ENCODE data around the gene TMEM229B.

Gene TMEM229B

DNA sequence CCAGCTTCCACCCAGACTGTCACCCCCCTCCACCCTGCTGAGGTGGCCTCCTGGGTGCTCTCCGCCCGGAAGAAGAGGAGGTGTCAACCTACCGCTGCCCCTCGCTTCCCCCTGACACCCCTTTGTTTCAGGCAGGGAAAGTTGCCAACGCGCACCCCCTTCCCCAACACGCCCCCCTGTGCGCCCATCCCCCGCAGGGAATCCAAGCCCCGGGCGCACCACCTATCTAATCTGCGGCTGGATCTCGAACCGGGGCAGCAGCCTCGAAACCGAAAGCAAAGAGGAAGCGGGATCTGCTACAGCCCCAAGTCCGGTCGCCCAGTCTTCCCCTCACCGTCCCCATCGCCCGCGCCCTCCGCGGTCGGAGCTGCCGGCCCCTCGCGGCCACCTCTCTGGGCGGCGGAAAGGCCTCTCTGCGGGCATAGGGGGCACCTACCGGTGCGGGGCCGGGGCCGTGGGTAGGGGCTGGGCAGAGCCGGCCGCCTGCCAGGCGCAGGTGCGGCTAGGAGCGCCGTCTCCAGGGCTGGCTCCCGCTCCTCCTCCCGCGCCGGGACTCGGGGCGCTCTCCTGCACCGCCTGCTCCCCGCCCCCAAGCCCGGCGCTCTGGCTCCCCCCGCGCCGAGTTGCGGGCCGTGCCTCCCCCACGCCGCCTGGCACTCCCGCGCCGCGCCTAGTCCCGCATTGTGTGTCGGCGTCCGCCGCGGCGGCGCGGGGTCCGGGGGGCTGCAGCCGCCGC is 26.3 kb upstream of the TMEM229B start:
- FAIRE-seq: no peak

DNA sequence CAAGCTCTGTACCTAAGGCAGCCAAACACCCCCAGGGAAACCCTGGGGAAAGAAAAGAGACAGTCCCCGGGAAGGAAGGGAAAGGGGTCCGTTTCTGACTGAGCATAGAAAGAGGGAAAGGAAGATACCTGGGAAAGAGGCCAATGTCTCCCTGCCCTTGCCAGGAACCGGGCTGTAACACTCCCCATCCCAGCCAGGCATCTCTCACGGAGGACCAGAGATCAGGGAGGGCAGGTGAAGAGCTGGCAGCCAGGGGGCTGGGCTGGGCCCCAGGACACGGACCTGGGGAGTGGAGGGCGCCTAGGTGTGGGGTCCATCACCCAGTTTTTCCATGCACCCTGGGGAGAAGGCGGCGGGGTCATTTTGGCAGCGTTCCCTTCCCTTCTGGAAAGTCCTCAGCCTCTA is 25.7 kb upstream of the TMEM229B start:
- no peak for FAIRE-seq

DNA sequence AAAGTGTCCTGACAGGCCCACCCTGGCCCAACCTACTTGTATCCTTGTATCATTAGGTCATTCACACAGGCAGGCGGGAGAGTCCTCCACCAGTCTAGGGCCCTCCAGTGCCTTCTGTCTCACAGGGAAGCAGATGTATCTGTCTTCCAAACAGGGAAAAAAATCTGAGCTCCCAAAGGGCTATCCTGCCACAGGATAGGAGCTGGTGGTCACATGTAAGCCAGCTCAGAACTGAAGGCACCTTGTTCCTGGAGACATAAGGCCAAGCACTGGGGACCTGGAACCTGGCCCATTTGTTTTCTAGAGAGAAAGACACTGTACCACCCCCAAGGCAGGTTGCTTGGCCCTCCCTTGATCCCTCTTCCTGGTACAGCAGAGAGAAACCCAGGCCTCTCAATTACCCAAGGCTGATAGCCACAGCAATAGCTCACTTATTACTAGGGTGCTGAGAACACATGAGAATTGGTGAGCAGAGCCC is 25.1 kb upstream of the TMEM229B start:
- FAIRE-seq: no peak

DNA sequence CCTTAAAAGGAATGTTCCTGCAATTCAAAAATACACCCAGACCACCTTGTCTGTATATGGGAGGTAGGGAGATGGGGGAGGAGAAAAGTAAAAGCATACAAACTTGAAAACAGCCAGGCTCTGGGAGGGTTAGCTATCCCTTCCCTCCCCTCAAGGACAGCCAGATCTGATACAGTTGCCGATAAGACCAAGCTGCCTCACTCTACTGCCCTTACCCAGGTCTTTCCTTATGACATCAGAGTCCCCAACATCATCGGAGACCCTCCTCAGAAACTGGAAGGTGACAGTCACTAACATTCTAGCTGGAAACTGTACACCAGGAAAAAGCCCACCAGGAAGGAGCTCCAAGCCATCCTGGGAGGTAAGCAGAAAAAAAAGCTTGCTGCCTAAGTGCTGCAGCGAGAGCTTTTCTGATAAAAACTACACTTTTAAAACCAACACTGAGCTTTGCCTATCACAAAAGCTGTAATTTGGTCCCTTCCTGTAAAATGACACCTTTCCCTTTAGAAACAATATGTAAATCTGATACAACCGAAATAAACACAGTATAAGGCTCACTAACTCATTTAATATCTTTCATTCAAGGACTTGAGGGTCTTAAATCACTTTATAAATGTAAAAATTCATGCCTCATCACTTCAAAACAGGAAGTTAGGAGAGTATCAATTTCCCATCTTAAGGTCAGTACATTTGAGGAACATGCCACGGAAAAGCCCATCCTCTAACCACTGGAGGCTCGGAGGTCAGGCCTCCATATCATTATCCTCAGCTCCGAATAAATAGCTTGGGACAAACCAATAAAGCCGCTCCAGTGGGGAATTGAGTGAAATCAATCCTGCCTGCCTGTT is 24.2 kb upstream of the TMEM229B start:
- FAIRE-seq: no peak

DNA sequence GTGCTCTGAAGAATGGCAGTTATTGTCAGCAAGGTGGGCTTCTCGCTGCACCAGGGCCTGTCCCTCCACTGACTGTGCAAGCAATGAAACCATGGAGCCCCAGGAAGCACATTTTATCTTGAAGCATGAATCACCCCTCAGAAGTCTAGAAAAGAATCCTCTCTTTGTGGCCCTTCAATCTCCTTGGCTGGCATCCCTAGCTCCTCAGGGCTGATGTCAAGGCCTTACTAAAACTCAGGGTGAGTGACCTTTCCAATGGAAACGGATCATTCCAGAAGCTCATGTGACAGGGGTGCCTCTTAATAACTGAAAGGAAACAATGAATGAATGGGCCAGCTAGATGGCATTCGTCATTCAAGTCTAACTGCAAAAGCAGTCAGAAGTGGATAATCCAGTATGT is 22.3 kb upstream of the TMEM229B start:
- no peak for FAIRE-seq

DNA sequence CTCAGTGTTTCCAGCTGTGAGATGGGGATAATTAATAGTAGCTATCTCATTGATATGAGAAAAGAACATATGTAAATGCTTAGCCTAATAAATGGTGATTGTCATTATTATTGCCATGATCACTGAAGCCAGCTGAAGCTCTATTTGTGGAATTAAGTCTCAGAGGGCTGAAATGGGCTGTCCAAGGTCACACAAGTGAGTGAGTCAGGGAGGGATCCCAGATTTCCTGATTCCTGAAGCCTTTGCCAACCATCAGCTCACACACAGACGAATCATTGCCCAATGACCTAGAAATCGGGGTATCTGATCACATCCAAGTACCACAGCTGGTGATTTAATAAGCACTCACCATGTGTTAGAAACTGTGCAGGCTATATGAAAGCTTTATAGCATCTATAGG is 21.6 kb upstream of the TMEM229B start:
- FAIRE-seq: no peak

GRCh38 chr14:67508956-67509355 is 20.4 kb upstream of the TMEM229B start:
- FAIRE-seq: no peak

- no peak for FAIRE-seq
Measured at GRCh38 chr14:67505254-67505653, 16.7 kb upstream of the TMEM229B start.

- FAIRE-seq: no peak
Measured at GRCh38 chr14:67503331-67503730, 14.8 kb upstream of the TMEM229B start.

GRCh38 chr14:67502867-67503266 is 14.3 kb upstream of the TMEM229B start:
- FAIRE-seq: no peak

DNA sequence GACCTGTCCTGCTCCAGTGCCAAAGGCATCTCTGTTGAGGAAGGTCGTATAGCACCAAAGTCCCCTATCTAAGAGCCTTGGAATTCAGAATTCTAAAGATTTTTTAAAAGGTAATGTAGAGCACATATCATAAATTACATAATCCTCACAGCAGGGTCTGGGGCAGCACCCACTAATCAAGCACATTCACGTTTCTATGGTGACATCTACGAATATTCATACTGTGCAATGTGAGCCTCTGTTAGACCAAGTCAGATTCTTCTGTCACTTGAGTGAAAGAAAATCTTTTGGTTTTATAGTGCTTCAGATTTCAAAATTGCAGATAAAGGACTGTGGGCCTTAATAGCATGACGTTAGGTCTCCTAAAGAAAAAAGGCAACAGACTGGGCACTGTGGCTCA is 13.1 kb upstream of the TMEM229B start:
- FAIRE-seq: no peak

DNA sequence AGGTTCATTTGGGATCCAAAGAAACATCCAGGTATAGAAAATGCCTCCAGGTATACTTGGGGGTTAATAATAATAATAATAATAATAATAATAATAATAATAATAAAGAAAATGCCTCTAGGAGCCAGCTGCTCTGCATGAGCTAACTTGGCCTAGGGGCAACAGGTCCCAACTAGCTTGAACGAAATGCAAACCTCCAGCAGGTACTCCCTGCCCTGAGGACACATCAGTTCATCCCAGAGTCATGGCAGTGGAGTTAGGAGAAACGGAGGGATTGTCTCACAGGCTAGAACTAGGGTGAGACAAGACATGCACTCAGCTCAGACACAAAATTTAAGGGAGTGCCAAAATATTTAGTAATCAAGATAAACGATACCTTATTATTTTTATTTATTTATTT is 12.5 kb upstream of the TMEM229B start:
- no peak for FAIRE-seq

GRCh38 chr14:67497716-67498115 is 9.2 kb upstream of the TMEM229B start:
- FAIRE-seq: no peak

- FAIRE-seq: no peak
Measured at GRCh38 chr14:67497216-67497615, 8.7 kb upstream of the TMEM229B start.

- FAIRE-seq: no peak
Measured at GRCh38 chr14:67495827-67496226, 7.3 kb upstream of the TMEM229B start.

DNA sequence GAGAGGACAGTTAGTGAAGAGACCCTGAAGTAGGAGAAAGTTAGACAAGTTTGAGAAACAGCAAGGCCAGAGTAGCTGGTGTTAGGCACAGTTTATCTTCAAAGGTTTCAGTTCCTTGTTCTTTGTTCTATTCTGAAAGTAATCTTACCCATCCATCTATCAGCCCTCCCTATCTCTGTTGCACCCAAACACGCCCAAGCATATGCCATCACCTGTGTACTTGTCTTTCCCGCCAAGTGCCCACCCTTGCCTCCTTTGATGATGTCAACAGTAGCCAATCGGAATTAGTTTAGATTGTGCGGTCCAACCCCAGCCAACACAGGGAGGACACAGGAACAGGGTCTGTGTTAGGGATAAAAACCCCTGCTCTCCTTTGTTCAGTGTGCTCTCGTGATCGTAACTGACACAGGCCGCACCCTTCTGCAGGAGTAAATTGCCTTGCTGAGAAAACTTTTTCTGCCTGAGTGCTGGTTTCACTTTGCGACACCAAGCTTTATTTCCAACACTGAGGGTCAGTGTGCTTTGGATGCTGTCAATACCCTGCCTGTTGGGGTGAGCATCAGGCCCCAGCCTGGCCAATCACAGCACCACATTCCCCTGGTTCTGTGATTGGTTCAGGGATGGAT is 4.7 kb upstream of the TMEM229B start:
- FAIRE-seq: no peak

DNA sequence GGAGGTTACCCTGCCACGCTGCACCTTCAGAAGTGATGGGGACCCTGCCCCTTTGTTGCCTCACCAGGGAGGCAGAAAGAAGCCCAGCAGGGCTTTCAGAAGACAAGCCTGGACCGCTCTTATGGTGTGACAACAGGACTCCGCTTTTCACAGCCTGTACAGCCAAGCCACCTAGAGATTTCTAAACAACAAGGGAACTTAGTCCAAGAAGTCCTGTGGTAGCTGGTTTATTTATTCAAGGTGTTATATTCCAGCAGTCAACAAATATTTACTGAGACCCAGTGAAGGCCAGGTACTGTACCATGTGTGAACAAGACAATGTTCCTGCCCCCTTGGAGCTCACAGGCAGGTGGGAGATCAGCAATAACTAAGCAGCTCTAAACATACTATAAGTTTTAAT is 4.0 kb upstream of the TMEM229B start:
- FAIRE-seq: no peak

- FAIRE-seq: peak; percentile 30
Measured at GRCh38 chr14:67491741-67492507, 3.4 kb upstream of the TMEM229B start.

GRCh38 chr14:67491285-67491684 is 2.8 kb upstream of the TMEM229B start:
- FAIRE-seq: no peak

- no peak for FAIRE-seq
Measured at GRCh38 chr14:67490196-67490595, 1.7 kb upstream of the TMEM229B start.

DNA sequence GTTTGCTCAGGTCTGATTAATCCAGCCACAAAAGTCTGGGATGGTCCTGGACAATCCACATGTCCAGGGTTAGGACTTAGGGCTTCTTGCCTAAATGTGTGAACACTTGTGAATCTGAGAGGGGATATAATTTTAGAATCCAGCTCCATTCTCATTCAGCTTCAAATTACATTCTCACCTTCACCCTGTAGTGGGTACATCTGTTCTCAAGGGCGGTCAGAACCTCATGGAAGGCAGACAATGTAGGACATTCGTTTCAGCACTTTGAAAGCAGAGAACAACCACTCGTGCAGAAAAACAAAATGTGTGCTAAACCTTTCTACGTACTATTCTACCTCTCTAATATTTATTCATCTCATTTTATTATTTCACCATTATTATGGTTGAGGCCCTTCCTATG is 1.2 kb downstream of the TMEM229B start:
- FAIRE-seq: no peak

GRCh38 chr14:67486890-67487289 is 1.6 kb downstream of the TMEM229B start:
- FAIRE-seq: no peak

DNA sequence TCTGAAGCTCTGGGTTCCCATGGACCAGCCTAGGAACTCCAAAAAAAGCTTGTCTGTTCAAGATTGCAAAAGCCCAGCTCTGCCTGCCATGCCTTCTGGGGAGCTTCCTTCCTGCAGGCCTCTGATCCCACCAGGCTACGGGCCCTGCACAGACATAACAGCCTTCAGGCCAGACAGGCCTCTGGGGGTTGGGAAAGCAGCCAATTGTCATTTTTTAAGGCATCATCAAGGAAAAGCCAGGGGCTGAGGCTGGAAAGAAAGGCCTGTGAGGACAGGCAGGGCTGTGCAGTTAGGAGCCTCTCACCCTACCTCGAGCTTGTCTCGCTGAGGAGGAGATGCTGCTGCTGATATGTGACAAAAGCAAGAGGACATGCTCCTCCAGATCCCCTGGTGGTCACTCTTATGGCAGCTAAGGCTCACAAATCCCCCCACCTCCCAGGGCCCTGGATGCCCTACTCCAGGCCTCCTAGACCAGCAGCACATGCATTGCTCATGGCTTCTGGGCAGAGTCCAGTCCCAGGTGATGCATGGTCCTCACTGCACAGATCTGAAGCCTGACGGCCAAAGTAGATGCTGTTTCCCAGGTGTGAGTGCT is 2.9 kb downstream of the TMEM229B start:
- FAIRE-seq: no peak
